ENCODE data around the gene HNRNPR.
"Not testable (repeated sequence)": the region's sequence is repeated elsewhere in the genome, so short reads cannot be mapped to it uniquely, and the experiment has no call there.

HNRNPR gene

DNA sequence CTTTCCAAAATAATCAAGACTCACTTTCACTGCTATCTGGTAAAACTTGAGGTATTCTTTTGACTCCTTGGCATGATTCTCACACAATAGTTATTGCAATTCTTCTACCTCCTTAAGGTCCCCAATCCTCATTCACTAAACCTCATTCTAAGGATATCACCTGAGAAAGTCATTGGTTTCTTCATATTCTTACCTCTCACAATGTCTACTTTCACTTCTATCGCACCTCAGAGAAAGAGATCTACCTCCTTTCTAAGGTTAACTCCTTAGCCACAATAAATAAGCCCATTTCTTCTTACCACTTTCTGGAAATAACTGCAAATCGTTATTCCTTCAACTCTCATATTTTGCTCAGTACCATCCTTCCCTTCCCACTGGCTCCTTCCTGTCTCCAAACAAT, 18.7 kb downstream of the HNRNPR start:
- DNase-seq (ENCODE audit: low spot score) = no peak
- in situ Hi-C loops (cut with MboI; ENCODE audit: low pct_unique_long_range_greater_than_20kb, low sequenced_read_pairs, unreplicated experiment) = no loop called here
- TF ChIP-seq, protein P1, sequence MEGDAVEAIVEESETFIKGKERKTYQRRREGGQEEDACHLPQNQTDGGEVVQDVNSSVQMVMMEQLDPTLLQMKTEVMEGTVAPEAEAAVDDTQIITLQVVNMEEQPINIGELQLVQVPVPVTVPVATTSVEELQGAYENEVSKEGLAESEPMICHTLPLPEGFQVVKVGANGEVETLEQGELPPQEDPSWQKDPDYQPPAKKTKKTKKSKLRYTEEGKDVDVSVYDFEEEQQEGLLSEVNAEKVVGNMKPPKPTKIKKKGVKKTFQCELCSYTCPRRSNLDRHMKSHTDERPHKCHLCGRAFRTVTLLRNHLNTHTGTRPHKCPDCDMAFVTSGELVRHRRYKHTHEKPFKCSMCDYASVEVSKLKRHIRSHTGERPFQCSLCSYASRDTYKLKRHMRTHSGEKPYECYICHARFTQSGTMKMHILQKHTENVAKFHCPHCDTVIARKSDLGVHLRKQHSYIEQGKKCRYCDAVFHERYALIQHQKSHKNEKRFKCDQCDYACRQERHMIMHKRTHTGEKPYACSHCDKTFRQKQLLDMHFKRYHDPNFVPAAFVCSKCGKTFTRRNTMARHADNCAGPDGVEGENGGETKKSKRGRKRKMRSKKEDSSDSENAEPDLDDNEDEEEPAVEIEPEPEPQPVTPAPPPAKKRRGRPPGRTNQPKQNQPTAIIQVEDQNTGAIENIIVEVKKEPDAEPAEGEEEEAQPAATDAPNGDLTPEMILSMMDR (IDR thresholded peaks at IDR 0.05; ENCODE audit: extremely low read depth, insufficient read depth, missing control alignments) = no peak

GRCh38 chr1:23322770-23323169, 21.3 kb downstream of the HNRNPR start:
- TF ChIP-seq, protein P1 (IDR thresholded peaks at IDR 0.05; ENCODE audit: extremely low read depth, insufficient read depth, missing control alignments) = no peak
- no peak for DNase-seq (ENCODE audit: low spot score)
- in situ Hi-C loops (cut with MboI; ENCODE audit: low pct_unique_long_range_greater_than_20kb, low sequenced_read_pairs, unreplicated experiment) = no loop called here

DNA sequence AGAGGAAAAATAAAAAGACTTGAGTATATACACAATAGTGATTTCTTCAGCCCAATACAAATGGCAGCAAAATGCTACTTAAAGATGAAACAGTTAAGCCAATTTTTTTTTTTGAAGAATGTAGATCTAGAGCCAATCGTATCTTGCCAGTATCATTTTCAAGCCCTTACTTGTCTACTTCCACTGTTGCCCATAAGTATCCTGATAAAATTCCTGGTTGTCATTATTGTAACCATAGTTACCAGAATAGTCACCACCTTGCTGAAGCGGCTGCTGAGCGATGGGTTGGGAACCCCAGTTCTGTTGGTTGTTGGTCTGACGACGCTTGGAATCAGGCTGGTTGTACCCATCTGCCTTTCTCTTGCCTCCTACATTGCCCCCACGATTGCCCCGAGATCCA, 33.8 kb downstream of the HNRNPR start:
- in situ Hi-C loops (cut with MboI; ENCODE audit: low pct_unique_long_range_greater_than_20kb, low sequenced_read_pairs, unreplicated experiment); DNase-seq (ENCODE audit: low spot score): not testable (repeated sequence)

DNA sequence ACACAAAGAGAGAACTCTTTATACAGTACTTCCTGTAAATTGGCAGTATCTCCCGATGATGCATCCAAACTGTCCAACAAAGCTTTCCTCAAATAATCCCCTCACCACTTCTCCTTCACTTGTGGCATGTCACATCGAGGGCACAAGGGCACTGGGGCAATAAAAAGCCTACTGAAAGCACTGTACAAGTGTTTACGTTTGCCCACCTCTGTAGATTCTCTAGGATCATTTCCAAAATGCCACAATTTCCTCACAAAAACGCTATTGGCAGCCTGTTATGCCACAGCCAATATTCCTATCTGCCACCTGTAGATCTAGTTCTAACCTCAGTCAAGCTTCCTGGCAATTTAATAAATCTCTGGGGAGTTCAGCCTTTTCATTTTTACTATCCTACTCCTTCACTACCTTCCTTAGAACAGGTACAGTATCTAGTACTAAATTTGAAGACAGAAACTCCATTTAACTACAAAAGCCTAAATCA, 39.9 kb downstream of the HNRNPR start:
- TF ChIP-seq, protein P1 (IDR thresholded peaks at IDR 0.05; ENCODE audit: extremely low read depth, insufficient read depth, missing control alignments) = no peak
- in situ Hi-C loops (cut with MboI; ENCODE audit: low pct_unique_long_range_greater_than_20kb, low sequenced_read_pairs, unreplicated experiment) = no loop called here
- no peak for DNase-seq (ENCODE audit: low spot score)

GRCh38 chr1:23303524-23303923, 40.6 kb downstream of the HNRNPR start:
- in situ Hi-C loops (cut with MboI; ENCODE audit: low pct_unique_long_range_greater_than_20kb, low sequenced_read_pairs, unreplicated experiment) = no loop called here
- DNase-seq (ENCODE audit: low spot score) = no peak
- TF ChIP-seq, protein P1 (IDR thresholded peaks at IDR 0.05; ENCODE audit: extremely low read depth, insufficient read depth, missing control alignments) = no peak

GRCh38 chr1:23296931-23297330, 47.2 kb downstream of the HNRNPR start:
- TF ChIP-seq, protein P1 (IDR thresholded peaks at IDR 0.05; ENCODE audit: extremely low read depth, insufficient read depth, missing control alignments) = no peak
- no peak for DNase-seq (ENCODE audit: low spot score)
- in situ Hi-C loops (cut with MboI; ENCODE audit: low pct_unique_long_range_greater_than_20kb, low sequenced_read_pairs, unreplicated experiment) = no loop called here

DNA sequence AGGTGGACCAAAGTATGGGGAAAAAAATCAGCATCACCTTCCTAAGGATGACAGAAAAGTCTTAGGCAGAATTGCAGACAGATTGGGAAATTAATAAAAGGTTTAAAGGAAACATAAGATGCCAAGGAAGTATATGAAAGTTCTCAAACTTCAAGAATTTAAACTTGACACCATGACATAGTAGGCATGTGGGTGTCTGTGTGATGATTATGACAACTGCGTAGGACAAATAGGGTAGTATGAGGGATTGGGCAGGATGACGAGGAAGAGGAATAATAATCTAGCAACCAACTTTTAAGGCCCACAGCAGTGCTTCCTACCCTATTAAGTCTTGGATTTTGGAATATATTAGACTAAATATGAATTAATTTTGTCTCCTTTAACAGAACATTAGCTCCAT, 52.4 kb downstream of the HNRNPR start:
- DNase-seq (ENCODE audit: low spot score) = no peak
- TF ChIP-seq, protein P1 (IDR thresholded peaks at IDR 0.05; ENCODE audit: extremely low read depth, insufficient read depth, missing control alignments) = no peak
- in situ Hi-C loops (cut with MboI; ENCODE audit: low pct_unique_long_range_greater_than_20kb, low sequenced_read_pairs, unreplicated experiment) = no loop called here
